Suprapubic skin (tissue), 4 donors: Measurements from ENCODE around the gene CYTH3.

ENCODE experiments used
- CTCF ChIP-seq, 2 donors: fragments of 200-600 bp in 1 of 2; fragments of 450-650 bp in 1 of 2; sonication (generic) in 1 of 2; IDR thresholded peaks; one replicate each; pipeline ENCODE4 v1.5.1; 2016 to 2019; ENCODE audit warnings: antibody characterized with exemption in 2 of 2, mild to moderate bottlenecking in 1 of 2, moderate library complexity in 1 of 2
- EP300 ChIP-seq: sonication (generic); formaldehyde crosslinking; IDR thresholded peaks from one replicate; pipeline ENCODE4 v1.6.1; 2017; ENCODE audit warnings: antibody characterized with exemption
- POLR2A ChIP-seq, 2 donors: fragments of 450-650 bp; IDR thresholded peaks; one replicate each; pipeline ENCODE4 v1.6.1; 2017; ENCODE audit warnings: antibody characterized with exemption in 2 of 2, mild to moderate bottlenecking in 2 of 2, moderate library complexity in 2 of 2
- POLR2AphosphoS5 ChIP-seq, 3 donors: sonication (generic); formaldehyde crosslinking; IDR thresholded peaks; one replicate each; pipeline ENCODE4 v1.6.1; 2017; ENCODE audit warnings: antibody characterized with exemption in 3 of 3

- TF ChIP-seq CTCF (IDR thresholded peaks at IDR 0.05) (no peak), POLR2A (IDR thresholded peaks at IDR 0.05) (no peak), POLR2AphosphoS5 (IDR thresholded peaks at IDR 0.05) (no peak), EP300 (no peak)
These were observed 6.4 kb upstream of the CYTH3 start for GRCh38 chr7:6278749-6279310.
